HG03025 (cell line): Measurements from ENCODE around the gene IL17REL.

ENCODE experiments used
- ATAC-seq: cut with Tn5 transposase; IDR thresholded peaks from one replicate; pipeline ENCODE4 v1.9.1; 2021; ENCODE audit warnings: mild to moderate bottlenecking, moderate library complexity; ENCODE audit not compliant: unreplicated experiment, low FRiP score

Gene IL17REL

DNA sequence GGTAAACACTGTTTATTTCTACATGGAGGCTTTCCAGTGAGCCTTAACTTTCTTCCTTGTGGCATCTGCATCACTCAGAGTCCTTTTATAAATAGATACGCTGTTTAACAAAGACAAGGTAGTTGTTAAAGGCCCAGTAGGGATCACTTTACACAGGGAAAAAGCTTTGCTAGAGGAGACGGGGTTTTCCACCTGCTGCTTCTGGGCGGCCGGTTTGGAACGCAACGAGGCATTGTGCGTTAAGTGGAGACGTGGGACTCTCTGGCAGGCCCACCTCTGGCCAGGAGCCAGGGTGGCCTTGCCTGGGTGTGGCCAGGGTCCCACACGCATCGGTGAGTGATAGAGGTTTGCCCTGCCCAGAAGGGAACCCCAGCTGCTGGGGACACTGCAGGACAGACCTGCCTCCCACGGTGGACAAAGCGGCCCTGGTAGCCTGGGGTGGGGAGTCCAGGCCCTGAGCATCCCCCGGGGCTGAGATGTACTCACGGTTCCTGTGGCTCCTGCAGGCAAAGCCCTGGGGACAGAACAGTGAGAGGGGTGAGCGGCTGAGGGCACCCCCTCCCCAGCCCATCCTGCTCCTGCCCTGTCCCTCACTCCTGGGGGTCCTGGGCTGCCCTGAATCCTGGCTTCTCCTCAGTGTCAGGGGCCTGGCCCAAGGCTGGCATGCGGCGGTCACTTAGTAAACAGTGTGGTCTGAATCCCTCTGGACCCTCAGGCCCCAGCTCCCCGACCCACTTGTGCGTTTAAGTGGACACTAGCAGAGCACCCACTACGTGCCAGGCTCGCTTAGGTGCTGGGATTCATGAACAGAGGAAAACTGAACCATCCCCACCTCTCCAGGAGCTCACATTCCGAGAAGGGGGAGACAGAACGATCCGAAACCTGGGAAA, 4.2 kb downstream of the IL17REL start:
- no peak for ATAC-seq

DNA sequence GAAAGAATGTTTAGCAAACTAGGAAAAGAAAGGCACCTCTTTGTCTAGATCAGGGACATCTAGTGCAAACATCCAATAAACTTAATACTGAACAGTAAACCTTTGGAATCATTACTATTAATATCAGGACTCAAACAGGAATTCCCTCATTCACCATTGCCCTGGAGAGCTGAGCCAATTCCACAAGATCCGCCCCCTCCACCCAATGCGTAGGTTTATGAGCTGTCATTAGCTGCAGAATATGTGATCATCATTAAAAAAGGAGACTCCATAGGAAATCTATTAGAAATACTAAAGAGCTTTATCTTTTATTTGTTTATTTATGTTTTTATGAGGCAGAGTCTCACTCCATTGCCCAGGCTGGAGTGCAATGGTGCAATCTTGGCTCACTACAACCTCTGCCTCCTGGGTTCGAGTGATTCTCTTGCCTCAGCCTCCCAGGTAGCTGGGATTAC, 5.5 kb downstream of the IL17REL start:
- ATAC-seq = no peak

DNA sequence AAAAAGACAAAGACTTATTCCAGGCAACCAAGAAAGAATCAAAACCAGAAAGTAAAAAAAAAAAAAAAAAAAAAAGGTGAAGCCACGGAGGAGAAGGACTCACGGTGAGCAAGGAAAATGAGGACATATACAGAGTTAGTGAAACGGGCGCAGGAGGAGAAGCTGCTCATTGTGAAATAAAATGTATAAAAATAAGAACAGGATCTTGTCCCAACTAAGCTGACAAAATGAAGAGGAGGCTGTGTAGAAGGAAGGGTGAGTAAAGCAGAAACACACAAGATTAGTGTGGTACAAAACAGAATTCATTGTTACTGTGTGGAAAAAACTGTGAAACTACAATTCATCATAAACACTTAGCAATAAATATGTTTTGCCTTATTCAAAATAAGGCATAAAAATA, 7.6 kb downstream of the IL17REL start:
- no peak for ATAC-seq

DNA sequence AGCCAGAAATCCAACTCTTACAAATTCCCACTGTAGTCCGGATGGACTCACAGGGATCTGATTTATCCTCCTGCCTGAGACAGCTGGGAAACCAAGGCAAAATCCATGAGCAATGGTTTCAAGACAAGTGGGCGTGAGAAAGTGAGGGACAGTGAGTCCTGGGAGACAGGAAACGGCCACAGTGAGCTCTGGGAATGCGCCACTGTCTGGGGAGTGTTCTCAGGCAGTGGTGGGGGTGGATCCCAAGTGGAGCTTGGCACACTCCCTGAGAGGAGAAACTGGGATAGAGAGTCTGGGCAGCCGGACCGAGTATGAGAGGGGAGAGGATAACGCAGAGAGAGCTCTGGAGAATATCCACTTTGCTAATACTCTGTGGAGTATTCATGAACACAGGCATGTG, 9.8 kb downstream of the IL17REL start:
- no peak for ATAC-seq

DNA sequence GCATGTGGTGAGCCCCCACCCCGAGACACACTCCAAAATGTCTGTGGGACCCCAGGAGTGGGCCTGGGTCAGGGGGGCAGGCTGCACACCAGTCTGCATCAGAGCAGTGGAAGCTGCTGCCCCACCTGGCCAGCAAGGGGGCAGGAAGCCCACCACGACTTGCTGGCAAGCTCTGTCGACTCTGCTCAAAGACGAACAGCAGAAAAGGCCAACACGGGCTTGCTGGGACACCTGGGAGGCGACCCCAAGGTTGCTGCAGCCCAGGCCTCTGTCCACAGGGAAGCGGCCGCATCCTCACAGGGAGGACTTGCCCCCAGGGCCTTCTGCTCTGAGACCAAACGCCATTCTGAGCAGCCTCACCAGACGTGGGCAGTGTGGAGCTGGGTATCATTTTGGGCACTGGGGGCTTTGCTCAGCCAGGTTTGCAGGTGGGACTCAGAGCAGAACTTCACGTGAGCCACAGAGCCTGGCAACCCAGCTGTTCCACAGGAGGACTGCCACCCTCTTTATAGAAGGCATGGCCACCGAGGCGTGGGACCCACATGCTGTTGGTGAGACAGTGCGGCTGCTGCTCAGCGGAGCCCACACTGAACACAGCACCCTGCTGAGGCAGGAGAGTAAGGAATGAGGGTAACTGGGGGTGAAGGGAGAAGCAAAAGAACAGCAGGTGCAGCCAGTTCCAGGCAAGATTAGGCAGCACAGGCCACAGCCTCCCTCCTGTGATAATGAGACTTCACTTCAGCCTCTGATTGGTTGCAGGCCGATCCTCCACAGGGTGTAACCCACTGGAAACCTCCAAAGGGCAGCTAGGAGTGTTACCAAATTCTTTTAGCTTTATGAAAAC, 11.0 kb downstream of the IL17REL start:
- no peak for ATAC-seq

- no peak for ATAC-seq
Observed at GRCh38 chr22:50000587-50001387, 11.8 kb downstream of the IL17REL start.

DNA sequence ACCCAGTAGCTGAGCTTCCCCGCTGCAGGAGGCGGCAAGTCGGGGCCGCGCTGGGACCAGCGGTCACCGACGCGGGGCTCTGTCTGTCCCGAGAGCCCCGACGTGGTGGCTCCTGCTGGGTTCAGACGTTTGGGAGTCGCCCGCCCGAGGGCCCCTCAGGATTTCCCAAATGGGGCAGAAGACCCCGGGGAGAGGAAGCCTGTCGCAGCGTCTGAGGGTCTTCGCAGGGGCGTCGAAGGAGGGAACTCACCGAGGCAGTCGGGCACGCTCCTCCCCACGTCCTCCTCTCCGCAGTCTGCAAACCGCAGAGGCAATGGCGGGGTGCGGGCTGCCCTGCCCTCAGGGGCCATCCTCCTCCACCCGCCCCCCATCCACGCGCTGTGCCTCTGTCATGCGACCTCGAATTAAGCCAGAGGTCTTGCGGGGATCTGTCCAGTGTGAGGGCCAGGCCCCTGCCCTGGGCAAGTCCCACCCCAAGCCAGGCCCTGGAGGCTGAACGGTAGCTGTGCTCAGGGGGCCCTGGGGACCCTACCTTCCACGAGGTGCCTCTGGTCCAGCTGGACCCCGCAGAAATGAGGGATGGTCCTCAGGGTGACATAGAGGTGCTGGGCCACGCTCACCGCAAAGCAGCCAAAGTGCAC, 12.5 kb downstream of the IL17REL start:
- ATAC-seq = no peak

GRCh38 chr22:49999063-49999945, 13.3 kb downstream of the IL17REL start:
- no peak for ATAC-seq

- no peak for ATAC-seq
Observed at GRCh38 chr22:49998718-49999062, 13.9 kb downstream of the IL17REL start.

DNA sequence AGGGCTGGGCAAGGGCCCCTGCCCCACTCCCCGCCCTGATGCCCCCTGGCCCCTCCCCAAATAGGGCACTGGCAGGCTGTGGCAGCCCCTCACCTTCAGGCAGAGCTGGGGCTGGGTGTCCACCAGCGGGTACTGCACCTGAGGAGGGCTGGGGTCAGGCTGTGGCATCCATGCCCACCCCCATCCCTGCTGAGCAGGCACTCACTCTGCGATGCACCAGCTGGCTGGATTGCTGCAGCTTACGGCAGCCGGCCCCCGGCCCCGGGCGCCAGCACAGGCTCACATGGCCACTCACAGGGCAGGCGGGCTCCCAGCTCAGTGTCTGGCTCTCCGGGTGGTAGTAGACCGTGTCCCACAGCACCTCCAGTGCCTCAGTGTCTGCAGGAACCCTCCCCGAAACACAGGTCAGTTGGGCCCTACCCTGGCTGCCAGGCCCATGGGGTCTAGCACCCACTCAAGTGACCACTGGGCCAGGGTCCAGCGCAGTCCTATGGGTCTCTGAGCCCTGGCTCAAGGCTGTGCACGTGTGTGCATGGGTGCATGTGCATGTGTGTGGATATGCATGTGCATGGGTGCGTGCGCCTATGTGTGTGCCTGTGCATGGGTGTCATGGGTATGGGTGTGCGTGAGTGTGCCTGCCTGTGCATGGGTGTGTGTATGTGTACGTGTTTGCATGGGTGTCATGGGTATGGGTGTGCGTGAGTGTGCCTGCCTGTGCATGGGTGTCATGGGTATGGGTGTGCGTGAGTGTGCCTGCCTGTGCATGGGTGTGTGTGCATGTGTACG, 14.4 kb downstream of the IL17REL start:
- no peak for ATAC-seq

GRCh38 chr22:49997251-49997599, 15.3 kb downstream of the IL17REL start:
- ATAC-seq = no peak

DNA sequence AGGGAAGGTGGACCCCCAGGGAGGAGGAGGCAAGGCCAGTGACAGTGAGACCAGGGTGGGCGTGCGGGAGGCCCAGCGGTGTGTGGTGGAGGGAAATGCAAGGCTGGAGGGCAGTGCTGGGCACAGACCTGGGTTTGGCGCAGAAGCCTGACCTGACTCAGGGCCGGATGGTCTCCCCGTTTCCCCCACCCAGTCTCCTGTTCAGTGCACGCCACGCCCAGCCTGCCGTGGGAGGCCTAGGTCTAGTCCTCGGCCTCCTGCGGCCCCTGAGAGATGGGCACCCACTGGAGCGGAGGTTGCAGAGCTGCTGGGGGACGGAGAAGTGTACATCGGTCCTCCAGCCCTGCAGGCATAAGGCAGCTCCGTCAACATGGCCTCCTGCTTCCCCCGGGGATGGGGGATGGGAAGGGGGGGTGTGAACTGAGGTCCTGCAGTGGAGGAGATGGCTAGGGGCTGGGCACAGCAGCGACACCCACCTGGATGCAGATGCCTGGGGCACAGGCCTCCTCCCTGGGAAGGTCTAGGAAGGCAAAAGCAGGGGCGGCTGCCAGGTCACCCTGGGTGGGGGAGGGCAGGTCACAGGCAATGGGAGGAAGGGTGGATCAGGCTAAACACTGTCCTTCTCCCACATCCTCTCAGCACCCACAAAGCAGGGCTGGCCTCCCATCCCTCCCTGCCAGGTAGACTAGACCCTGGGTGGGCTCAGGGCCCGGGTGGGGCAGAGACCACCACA, 15.9 kb downstream of the IL17REL start:
- no peak for ATAC-seq

GRCh38 chr22:49996119-49996517, 16.4 kb downstream of the IL17REL start:
- ATAC-seq = no peak

GRCh38 chr22:49995361-49996118, 17.0 kb downstream of the IL17REL start:
- ATAC-seq = no peak

GRCh38 chr22:49995041-49995360, 17.6 kb downstream of the IL17REL start:
- no peak for ATAC-seq

GRCh38 chr22:49994361-49995040, 18.1 kb downstream of the IL17REL start:
- ATAC-seq = no peak
